K562 (cell line): Measurements from ENCODE around the gene MAP1LC3B2. TPM values are rescaled to one million over a fixed set of nuclear protein-coding genes. Genes with fewer than 3 reads are reported as not detected.

Source experiments
- ATAC-seq: fragments of 200-7000 bp; cut with Tn5 transposase; 3 replicates; pipeline ENCODE4 v1.9.1; 2020; ENCODE audit warnings: moderate library complexity
- BruUV-seq: library from RNA; stranded (reverse); fragments of 400-500 nt; replicated peaks from 2 replicates; lab custom pipeline; 2021; lab: Mats Ljungman, UMichigan
- CTCF ChIA-PET: fragments of 300-600 bp; formaldehyde crosslinking; extraction: SDS; loops from one replicate; lab custom pipeline; 2021; ENCODE audit warnings: low intra/inter-chr PET ratio; lab: Yijun Ruan, JAX
- POLR2A ChIA-PET: fragments of 300-600, 350-650 bp; sonication (Branson Sonifier 250); formaldehyde crosslinking; extraction: SDS; loops from one replicate; lab custom pipeline; 2021; ENCODE audit warnings: antibody characterized with exemption, inconsistent platforms; lab: Yijun Ruan, JAX
- DNase-seq, 4 experiments: peaks; one replicate each; pipeline versions ENCODE4 v3.0.0 to v3.0.0-alpha.2; 2011 to 2018; ENCODE audit warnings: low spot score in 3 of 4, mixed read lengths in 3 of 4; ENCODE audit errors: extremely low read depth in 1 of 4
- FAIRE-seq: peaks from 2 replicates; lab custom pipeline; 2011; peaks lifted over from hg19 to GRCh38; lab: Jason Lieb, UNC
- H2AFZ ChIP-seq: 2 replicates; pipeline ENCODE4 v1.6.0; 2011; ENCODE audit warnings: low read depth, low read length, control low read depth, inconsistent platforms
- H3K27ac ChIP-seq: fragments of 200-600 bp; 3 replicates; pipeline ENCODE4 v1.8.0; 2011; ENCODE audit warnings: low read depth, mild to moderate bottlenecking, control low read depth, inconsistent platforms, low read length, moderate library complexity, mixed read lengths; ENCODE audit errors: extremely low read depth
- H3K27me3 ChIP-seq, 2 experiments: fragments of 300-600 bp in 1 of 2; 2 replicates in 1 of 2; 3 replicates in 1 of 2; pipeline versions ENCODE4 v1.6.0 to v1.8.0; 2011; ENCODE audit warnings: inconsistent platforms in 2 of 2, low read length in 2 of 2, mild to moderate bottlenecking in 1 of 2, mixed read lengths in 1 of 2, moderate library complexity in 1 of 2; ENCODE audit not compliant: control insufficient read depth in 2 of 2, insufficient read depth in 2 of 2
- H3K36me3 ChIP-seq: fragments of 300-600 bp; 3 replicates; pipeline ENCODE4 v1.8.0; 2011; ENCODE audit warnings: mild to moderate bottlenecking, low read length, inconsistent platforms; ENCODE audit not compliant: control insufficient read depth, insufficient read depth
- H3K4me1 ChIP-seq, 2 experiments: fragments of 200-600 bp in 1 of 2; replicated peaks in 1 of 2; 2 replicates in 1 of 2; 3 replicates in 1 of 2; pipeline versions ENCODE4 v1.5.1 to v1.8.0; 2011; ENCODE audit warnings: inconsistent platforms in 2 of 2, low read length in 2 of 2, mild to moderate bottlenecking in 1 of 2, mixed read lengths in 1 of 2, moderate library complexity in 1 of 2; ENCODE audit not compliant: control insufficient read depth in 2 of 2, insufficient read depth in 2 of 2
- H3K4me2 ChIP-seq: 2 replicates; pipeline ENCODE4 v1.6.1; 2011; ENCODE audit warnings: low read length, control low read depth, inconsistent platforms, mixed read lengths; ENCODE audit not compliant: insufficient read depth
- H3K4me3 ChIP-seq: fragments of 200-600 bp; sonication (generic), shearing (Covaris generic); 2 replicates; pipeline ENCODE4 v1.5.1; 2016; ENCODE audit warnings: control low read depth, inconsistent platforms
- H3K79me2 ChIP-seq: fragments of 200-600 bp; 3 replicates; pipeline ENCODE4 v1.8.0; 2011; ENCODE audit warnings: low read length, inconsistent platforms; ENCODE audit not compliant: control insufficient read depth, insufficient read depth
- H3K9ac ChIP-seq, 2 experiments: 2 replicates each; pipeline versions ENCODE4 v1.6.0 to v1.6.1; 2011; ENCODE audit warnings: low read depth in 2 of 2, low read length in 2 of 2, control low read depth in 1 of 2, inconsistent platforms in 1 of 2, mild to moderate bottlenecking in 1 of 2, mixed read lengths in 1 of 2; ENCODE audit not compliant: insufficient read depth in 1 of 2
- H3K9me1 ChIP-seq: one replicate; pipeline ENCODE4 v1.6.0; 2011; ENCODE audit warnings: inconsistent platforms, mild to moderate bottlenecking, low read length, moderate library complexity; ENCODE audit not compliant: control insufficient read depth, insufficient read depth
- H3K9me3 ChIP-seq: replicated peaks from 2 replicates; pipeline ENCODE4 v1.5.1; 2011; ENCODE audit warnings: low read depth, low read length, inconsistent platforms; ENCODE audit not compliant: control insufficient read depth, insufficient read depth
- H4K20me1 ChIP-seq: replicated peaks from 2 replicates; pipeline ENCODE4 v1.6.1; 2011; ENCODE audit warnings: low read length, inconsistent platforms, mixed read lengths; ENCODE audit not compliant: control insufficient read depth, insufficient read depth
- BRD4 ChIP-seq: fragments of 200-600 bp; sonication (generic); IDR thresholded peaks from 2 replicates; pipeline ENCODE4 v1.6.1; 2017; ENCODE audit warnings: inconsistent platforms
- FOXA1 ChIP-seq: fragments of 450-650 bp; IDR thresholded peaks from 2 replicates; pipeline ENCODE4 v1.6.1; 2016; ENCODE audit warnings: mild to moderate bottlenecking, borderline replicate concordance
- KDM1A ChIP-seq, 2 experiments: fragments of 450-650 bp; IDR thresholded peaks; 2 replicates each; pipeline ENCODE4 v1.6.1; 2016; ENCODE audit warnings: mild to moderate bottlenecking in 2 of 2
- MYNN ChIP-seq, 2 experiments: sonication (generic); formaldehyde crosslinking in 1 of 2; IDR thresholded peaks; 2 replicates each; pipeline versions ENCODE4 v1.5.0 to v1.6.1; 2016 to 2020; ENCODE audit warnings: antibody characterized with exemption in 1 of 2, missing genetic modification reagents in 1 of 2
- PTBP1 ChIP-seq: fragments of 200-400 bp; formaldehyde crosslinking; IDR thresholded peaks from 2 replicates; pipeline ENCODE4 v1.6.1; 2017; ENCODE audit warnings: low read depth, low read length
- RBM25 ChIP-seq: fragments of 200-400 bp; formaldehyde crosslinking; IDR thresholded peaks from 2 replicates; pipeline ENCODE4 v1.6.1; 2018; ENCODE audit warnings: low read length, low read depth, moderate library complexity; ENCODE audit not compliant: severe bottlenecking
- SETDB1 ChIP-seq: IDR thresholded peaks from one replicate; pipeline ENCODE4 v1.6.1; 2012; ENCODE audit warnings: low read length, control low read depth, inconsistent platforms
- SMARCA4 ChIP-seq: fragments of 450-650 bp; IDR thresholded peaks from 2 replicates; pipeline ENCODE4 v1.6.1; 2016
- STAG1 ChIP-seq: sonication (generic); formaldehyde crosslinking; IDR thresholded peaks from 2 replicates; pipeline ENCODE4 v1.5.0; 2020; ENCODE audit warnings: missing genetic modification reagents, borderline replicate concordance
- YBX1 ChIP-seq: fragments of 450-650 bp; IDR thresholded peaks from 2 replicates; pipeline ENCODE4 v1.7.1; 2016; ENCODE audit warnings: mild to moderate bottlenecking
- ZNF12 ChIP-seq: sonication (generic); formaldehyde crosslinking; IDR thresholded peaks from 2 replicates; pipeline ENCODE4 v1.4.0; 2020; ENCODE audit warnings: mild to moderate bottlenecking, missing genetic modification reagents
- ZNF282 ChIP-seq: sonication (generic); formaldehyde crosslinking; IDR thresholded peaks from 2 replicates; pipeline ENCODE4 v1.8.1; 2023; ENCODE audit warnings: missing genetic modification reagents
- ZNF707 ChIP-seq: fragments of 250-450 bp; sonication (Bioruptor Pico); conservative IDR thresholded peaks from 2 replicates; pipeline ENCODE4 v1.8.0; 2022; ENCODE audit warnings: inconsistent platforms, mild to moderate bottlenecking, moderate library complexity
- WGBS: fragments of 100-300 bp; shearing (Covaris generic); methylation state at CpG from one replicate; pipeline ENCODE4 v1.1.6; 2016; ENCODE audit warnings: low coverage, mixed read lengths; ENCODE audit not compliant: insufficient coverage; ENCODE audit errors: missing lambda C conversion rate; 5-methylcytosine and 5-hydroxymethylcytosine counted together
- in situ Hi-C: fragments of 300-500 bp; cut with MboI; formaldehyde crosslinking; loops from 4 replicates; pipeline ENCODE4 v1.15.0; 2018; ENCODE audit warnings: inconsistent platforms, mixed read lengths
- intact Hi-C: fragments of 100-400 bp; cut with micrococcal nuclease; formaldehyde crosslinking; loops from 2 replicates; pipeline ENCODE4 v1.14.2; 2022
- polyA plus RNA-seq, 8 experiments: library from polyadenylated mRNA; depleted of rRNA in 4 of 8; stranded (reverse) in 5 of 8; unstranded in 3 of 8; fragments of >200 nt; fragmentation: Nextera tagmentation in 2 of 8; fragmentation: Illumina TruSeq in 1 of 8; extraction: Ambion mirVana in 2 of 8; extraction: Trizol in 1 of 8; gene quantifications; 2 replicates each; pipeline versions ENCODE4 v1.2.1 to v1.2.3, GENCODE V29; 2011 to 2014; ENCODE audit warnings: inconsistent platforms in 1 of 8, missing spikeins in 1 of 8
- total RNA-seq, 7 experiments: library from RNA; depleted of rRNA in 6 of 7; stranded (reverse); fragments of >200 nt in 6 of 7; fragmentation: Illumina TruSeq in 2 of 7; extraction: Trizol in 2 of 7; gene quantifications; 2 replicates each; pipeline versions ENCODE4 v1.2.1 to v1.2.3, GENCODE V29; 2011 to 2021; ENCODE audit warnings: low replicate concordance in 1 of 7
- TF ChIP-seq, protein P1 (sequence below): fragments of 450-650 bp; IDR thresholded peaks from 2 replicates; pipeline ENCODE4 v1.6.1; 2016

Gene MAP1LC3B2
- total and polyA plus RNA-seq, 9 of the 15 experiments (the other 6 are each of a cell fraction or from before 2014, with no cell fraction given), result 0.53 to 2.8 (median 0.76) TPM; not detected in 2

DNA sequence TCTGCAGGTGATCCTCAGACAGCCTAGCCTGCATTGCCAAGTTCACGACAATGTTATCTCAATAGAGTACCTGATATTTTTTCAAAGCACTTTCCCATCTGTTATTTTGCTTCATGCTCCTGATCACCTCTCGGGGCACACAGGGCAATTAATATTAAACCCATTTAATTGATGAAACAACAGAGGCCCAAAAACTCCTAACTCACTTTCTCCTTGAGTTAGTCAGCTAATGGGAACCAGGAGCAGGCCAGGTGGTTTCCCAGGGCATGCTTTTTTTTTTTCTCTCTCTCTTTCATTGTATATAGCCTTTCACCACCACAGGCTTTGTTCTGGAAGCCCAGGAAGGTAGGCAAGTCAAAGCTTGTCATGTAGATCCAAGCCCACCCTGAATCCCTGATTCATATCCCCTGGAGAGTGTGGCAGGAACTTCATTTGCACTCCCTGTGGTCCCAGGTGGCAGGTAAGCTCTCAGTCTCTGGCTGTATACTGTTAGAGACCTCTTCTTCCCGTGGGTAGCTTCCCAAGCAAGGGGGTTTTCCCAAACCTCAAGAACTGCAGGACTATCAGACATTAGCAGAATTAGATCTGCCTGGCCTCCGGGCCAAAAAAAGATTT lies 41.6 kb upstream of the MAP1LC3B2 start:
- ChIA-PET CTCF (no interaction called here), POLR2A (interaction anchor here (0.6 kb wide), 1 partner anchor 149 kb away, joined by 3 read pairs; no protein-coding TSS in a partner anchor)
- no peaks in the 10 kb centered on the region for H3K36me3 ChIP-seq
- no TSS peak for BruUV-seq
- no peak overlapping the region for H3K9ac ChIP-seq
- peaks cover 4 to 10% of the 10 kb centered on the region in 2 experiments; a peak in 4 of 5 replicates for H3K4me1 ChIP-seq
- H3K4me2 ChIP-seq, result no peak overlapping the region
- FAIRE-seq, result no peak
- H3K9me1 ChIP-seq, result peaks cover 3% of the 10 kb centered on the region
- H3K9me3 ChIP-seq, result no peaks in the 10 kb centered on the region
- H3K27me3 ChIP-seq, result no peaks in the 10 kb centered on the region
- no peak for ATAC-seq
- DNase-seq, result no peak
- no peak overlapping the region for H3K4me3 ChIP-seq
- in situ Hi-C loops (no loop called here), intact Hi-C loops (no loop called here)
- TF ChIP-seq FOXA1 (no peak), RBM25 (peak; percentile 68), SETDB1 (no peak)
- WGBS, result 43% methylated on average over 4 of the region's 4 CpGs
- no peaks in the 10 kb centered on the region for H3K79me2 ChIP-seq
- no peak overlapping the region for H2AFZ ChIP-seq
- H4K20me1 ChIP-seq, result no peaks in the 10 kb centered on the region
- H3K27ac ChIP-seq, result no peak overlapping the region

DNA sequence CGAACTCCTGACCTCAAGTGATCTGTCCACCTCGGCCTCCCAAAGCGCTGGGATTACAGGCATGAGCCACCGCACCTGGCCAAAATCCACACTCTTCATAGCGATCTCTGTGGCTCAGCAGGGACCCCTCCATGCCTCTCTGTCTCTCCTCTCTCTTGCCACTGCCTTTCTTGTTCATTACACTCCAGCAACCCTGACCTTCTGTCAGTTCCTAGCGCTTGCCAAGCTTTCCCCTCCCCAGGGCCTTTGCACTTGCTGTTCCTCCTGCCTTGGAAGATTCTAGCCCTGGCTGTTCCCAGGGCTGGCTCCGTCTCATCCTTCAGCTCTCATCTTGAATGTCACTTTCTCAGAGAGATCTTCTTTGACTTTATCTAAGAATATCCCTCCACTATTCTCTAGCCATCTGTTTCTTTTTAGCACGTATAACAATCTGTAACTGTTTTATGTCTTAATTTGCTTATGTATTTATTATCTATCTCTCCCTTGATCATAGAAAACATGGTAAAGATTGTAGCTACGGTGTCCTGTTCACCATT lies 38.9 kb upstream of the MAP1LC3B2 start:
- Histone ChIP-seq H3K4me2 (no peak overlapping the region), H3K4me1 (peaks cover 4 to 10% of the 10 kb centered on the region in 2 experiments; a peak in 4 of 5 replicates), H3K36me3 (no peaks in the 10 kb centered on the region), H2AFZ (peak overlapping the region; percentile 80; the same call in 1 of the 2 replicates), H3K9me1 (peaks cover 3% of the 10 kb centered on the region), H3K79me2 (no peaks in the 10 kb centered on the region), H3K27ac (no peak overlapping the region), H3K27me3 (no peaks in the 10 kb centered on the region), H4K20me1 (no peaks in the 10 kb centered on the region), H3K9me3 (no peaks in the 10 kb centered on the region), H3K4me3 (no peak overlapping the region), H3K9ac (no peak overlapping the region)
- FAIRE-seq (no peak), ATAC-seq (no peak), DNase-seq (no peak)
- intact Hi-C loops, result no loop called here
- ChIA-PET POLR2A (no interaction called here), CTCF (no interaction called here)
- no TSS peak for BruUV-seq
- WGBS, result 69% methylated on average over 9 of the region's 9 CpGs
- in situ Hi-C loops, result no loop called here
- TF ChIP-seq PTBP1 (0 out of 2 replicates have a peak, but pooled peaks have one; percentile 25), YBX1 (no peak), STAG1 (CRISPR knock-in tag) (no peak), KDM1A (IDR thresholded peaks at IDR 0.05) (0 out of 4 replicates have a peak, but pooled peaks of 1 of the 2 experiments have one; percentile 23), MYNN (IDR thresholded peaks at IDR 0.05) (no peak), MYNN (CRISPR knock-in tag; IDR thresholded peaks at IDR 0.05) (no peak), ZNF707 (CRISPR knock-in tag) (no peak), ZNF282 (CRISPR knock-in tag) (no peak), ZNF12 (no peak), SMARCA4 (no peak), BRD4 (no peak)
- TF ChIP-seq, protein P1, sequence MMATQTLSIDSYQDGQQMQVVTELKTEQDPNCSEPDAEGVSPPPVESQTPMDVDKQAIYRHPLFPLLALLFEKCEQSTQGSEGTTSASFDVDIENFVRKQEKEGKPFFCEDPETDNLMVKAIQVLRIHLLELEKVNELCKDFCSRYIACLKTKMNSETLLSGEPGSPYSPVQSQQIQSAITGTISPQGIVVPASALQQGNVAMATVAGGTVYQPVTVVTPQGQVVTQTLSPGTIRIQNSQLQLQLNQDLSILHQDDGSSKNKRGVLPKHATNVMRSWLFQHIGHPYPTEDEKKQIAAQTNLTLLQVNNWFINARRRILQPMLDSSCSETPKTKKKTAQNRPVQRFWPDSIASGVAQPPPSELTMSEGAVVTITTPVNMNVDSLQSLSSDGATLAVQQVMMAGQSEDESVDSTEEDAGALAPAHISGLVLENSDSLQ, result no peak
